IMR-90 (cell line): Measurements from ENCODE around the gene LRP1B. TPM values are rescaled to one million over a fixed set of nuclear protein-coding genes. Genes with fewer than 3 reads are reported as not detected.

ENCODE experiments used
- ATAC-seq: fragments of 200-7000 bp; cut with Tn5 transposase; 2 replicates; pipeline ENCODE4 v1.9.1; 2020; ENCODE audit warnings: low read depth, mild to moderate bottlenecking, moderate library complexity
- BruUV-seq: library from RNA; stranded (reverse); fragments of 400-500 nt; replicated peaks from 2 replicates; lab custom pipeline; 2021; lab: Mats Ljungman, UMichigan
- CTCF ChIA-PET: fragments of 300-600 bp; formaldehyde crosslinking; extraction: SDS; loops from one replicate; lab custom pipeline; 2021; ENCODE audit warnings: antibody characterized with exemption; lab: Yijun Ruan, JAX
- POLR2A ChIA-PET: fragments of 300-600 bp; sonication (Branson Sonifier 250); formaldehyde crosslinking; loops from one replicate; lab custom pipeline; 2022; ENCODE audit warnings: antibody characterized with exemption; ENCODE audit not compliant: unreplicated experiment; lab: Charles Lee
- DNase-seq: peaks from one replicate; pipeline ENCODE4 v3.0.0; 2013
- H2AFZ ChIP-seq: replicated peaks from 2 replicates; pipeline ENCODE3; 2013; ENCODE audit warnings: low read length, mild to moderate bottlenecking; ENCODE audit not compliant: poor library complexity
- H2AK5ac ChIP-seq: 2 replicates; pipeline ENCODE4 v1.6.1; 2013; ENCODE audit warnings: low read depth, low read length, inconsistent platforms
- H2AK9ac ChIP-seq: replicated peaks from 2 replicates; pipeline ENCODE3; 2013; ENCODE audit warnings: mild to moderate bottlenecking, low read depth, low read length, moderate library complexity; ENCODE audit not compliant: poor library complexity
- H2BK120ac ChIP-seq: 2 replicates; pipeline ENCODE4 v1.6.1; 2013; ENCODE audit warnings: low read depth, low read length, inconsistent platforms
- H2BK15ac ChIP-seq: 3 replicates; pipeline ENCODE4 v1.6.1; 2013; ENCODE audit warnings: low read depth, low read length, inconsistent platforms
- H2BK20ac ChIP-seq: 2 replicates; pipeline ENCODE4 v1.6.1; 2013; ENCODE audit warnings: low read depth, mild to moderate bottlenecking, inconsistent platforms, low read length, moderate library complexity
- H2BK5ac ChIP-seq: 2 replicates; pipeline ENCODE4 v1.6.1; 2013; ENCODE audit warnings: mild to moderate bottlenecking, low read depth, low read length, inconsistent platforms; ENCODE audit not compliant: poor library complexity, severe bottlenecking
- H3K14ac ChIP-seq: replicated peaks from 2 replicates; pipeline ENCODE4 v1.6.1; 2013; ENCODE audit warnings: low read depth, low read length, inconsistent platforms
- H3K18ac ChIP-seq: 2 replicates; pipeline ENCODE4 v1.6.1; 2013; ENCODE audit warnings: low read depth, low read length, control low read depth
- H3K23ac ChIP-seq: 2 replicates; pipeline ENCODE4 v1.6.1; 2013; ENCODE audit warnings: low read depth, low read length, inconsistent platforms
- H3K27ac ChIP-seq: 2 replicates; pipeline ENCODE4 v1.5.1; 2013; ENCODE audit warnings: mild to moderate bottlenecking, control low read depth, low read length; ENCODE audit not compliant: insufficient read depth
- H3K27me3 ChIP-seq: 2 replicates; pipeline ENCODE4 v1.6.1; 2013; ENCODE audit warnings: low read length; ENCODE audit not compliant: control insufficient read depth, insufficient read depth
- H3K36me3 ChIP-seq: 2 replicates; pipeline ENCODE4 v1.6.1; 2013; ENCODE audit warnings: low read length, mixed read lengths; ENCODE audit not compliant: control insufficient read depth, insufficient read depth
- H3K4ac ChIP-seq: 2 replicates; pipeline ENCODE4 v1.6.1; 2013; ENCODE audit warnings: low read depth, low read length, inconsistent platforms
- H3K4me1 ChIP-seq: 2 replicates; pipeline ENCODE4 v1.6.1; 2013; ENCODE audit warnings: low read length, mixed read lengths; ENCODE audit not compliant: control insufficient read depth, insufficient read depth
- H3K4me2 ChIP-seq: 2 replicates; pipeline ENCODE4 v1.6.1; 2013; ENCODE audit warnings: low read depth, mild to moderate bottlenecking, control low read depth, low read length, moderate library complexity
- H3K4me3 ChIP-seq: 2 replicates; pipeline ENCODE4 v1.5.1; 2013; ENCODE audit warnings: low read depth, mild to moderate bottlenecking, control low read depth, low read length, moderate library complexity; ENCODE audit not compliant: insufficient read depth
- H3K56ac ChIP-seq: 2 replicates; pipeline ENCODE4 v1.6.1; 2013; ENCODE audit warnings: low read length, inconsistent platforms; ENCODE audit not compliant: insufficient read depth; ENCODE audit errors: extremely low read depth
- H3K79me1 ChIP-seq, 2 experiments: 2 replicates each; pipeline ENCODE4 v1.6.1; 2013; ENCODE audit warnings: low read length in 2 of 2, inconsistent platforms in 1 of 2, low read depth in 1 of 2
- H3K9ac ChIP-seq: 2 replicates; pipeline ENCODE4 v1.6.1; 2013; ENCODE audit warnings: low read depth, low read length, control low read depth
- H3K9me1 ChIP-seq: 2 replicates; pipeline ENCODE4 v1.6.1; 2013; ENCODE audit warnings: low read length, inconsistent platforms; ENCODE audit not compliant: insufficient read depth
- H3K9me3 ChIP-seq: 2 replicates; pipeline ENCODE4 v1.6.1; 2013; ENCODE audit warnings: low read length; ENCODE audit not compliant: control insufficient read depth, insufficient read depth
- H4K20me1 ChIP-seq: 2 replicates; pipeline ENCODE4 v1.6.1; 2013; ENCODE audit warnings: low read length, inconsistent platforms; ENCODE audit not compliant: insufficient read depth
- H4K5ac ChIP-seq: 2 replicates; pipeline ENCODE4 v1.6.1; 2013; ENCODE audit warnings: mild to moderate bottlenecking, low read depth, low read length, control low read depth
- H4K8ac ChIP-seq, 2 experiments: 2 replicates each; pipeline ENCODE4 v1.6.1; 2013; ENCODE audit warnings: low read depth in 2 of 2, low read length in 2 of 2, control low read depth in 1 of 2, inconsistent platforms in 1 of 2
- H4K91ac ChIP-seq: 2 replicates; pipeline ENCODE4 v1.6.1; 2013; ENCODE audit warnings: low read depth, low read length, inconsistent platforms; ENCODE audit not compliant: insufficient read depth
- BHLHE40 ChIP-seq: fragments of 150-350 bp; IDR thresholded peaks from 2 replicates; pipeline ENCODE4 v1.6.1; 2016; ENCODE audit warnings: mild to moderate bottlenecking, low read depth, low read length
- CEBPB ChIP-seq: IDR thresholded peaks from 2 replicates; pipeline ENCODE4 v1.6.1; 2012; ENCODE audit warnings: low read depth, low read length, improper control_type of control experiment
- CTCF ChIP-seq: conservative IDR thresholded peaks from 2 replicates; pipeline ENCODE4 v1.5.1; 2012; ENCODE audit warnings: mild to moderate bottlenecking, low read depth, low read length, improper control_type of control experiment
- FOS ChIP-seq: fragments of 150-350 bp; IDR thresholded peaks from 2 replicates; pipeline ENCODE4 v1.6.1; 2016; ENCODE audit warnings: low read depth, low read length
- MAFK ChIP-seq: IDR thresholded peaks from 2 replicates; pipeline ENCODE4 v1.6.1; 2012; ENCODE audit warnings: low read depth, low read length, improper control_type of control experiment
- MAZ ChIP-seq: IDR thresholded peaks from 2 replicates; pipeline ENCODE4 v1.6.1; 2012; ENCODE audit warnings: low read depth, mild to moderate bottlenecking, low read length, improper control_type of control experiment, moderate library complexity, borderline replicate concordance
- MXI1 ChIP-seq: IDR thresholded peaks from 2 replicates; pipeline ENCODE4 v1.6.1; 2012; ENCODE audit warnings: low read depth, mild to moderate bottlenecking, low read length, moderate library complexity, borderline replicate concordance
- NFE2L2 ChIP-seq: fragments of 150-350 bp; IDR thresholded peaks from 2 replicates; pipeline ENCODE4 v1.6.1; 2016; ENCODE audit warnings: low read depth, mild to moderate bottlenecking, low read length
- POLR2A ChIP-seq: IDR thresholded peaks from 2 replicates; pipeline ENCODE4 v1.6.1; 2012; ENCODE audit warnings: mild to moderate bottlenecking, low read depth, low read length
- RAD21 ChIP-seq: IDR thresholded peaks from 2 replicates; pipeline ENCODE4 v1.6.1; 2012; ENCODE audit warnings: low read length, improper control_type of control experiment
- RCOR1 ChIP-seq: IDR thresholded peaks from 2 replicates; pipeline ENCODE4 v1.6.1; 2012; ENCODE audit warnings: mild to moderate bottlenecking, low read length, improper control_type of control experiment; ENCODE audit not compliant: insufficient replicate concordance
- RFX5 ChIP-seq: IDR thresholded peaks from 2 replicates; pipeline ENCODE4 v1.8.0; 2012; ENCODE audit warnings: low read depth, mild to moderate bottlenecking, low read length, moderate library complexity
- SMC3 ChIP-seq: fragments of 150-350 bp; IDR thresholded peaks from 2 replicates; pipeline ENCODE4 v1.6.1; 2016; ENCODE audit warnings: low read depth, mild to moderate bottlenecking, antibody characterized with exemption, low read length, moderate library complexity
- USF2 ChIP-seq: fragments of 150-350 bp; IDR thresholded peaks from 2 replicates; pipeline ENCODE4 v1.6.1; 2017; ENCODE audit warnings: mild to moderate bottlenecking, antibody characterized with exemption, low read length, low read depth
- WGBS, 2 experiments: methylation state at CpG; one replicate each; pipeline versions ENCODE4 v1.1.5 to v1.1.7; 2013; ENCODE audit warnings: missing lambda C conversion rate in 2 of 2; ENCODE audit not compliant: insufficient read length in 1 of 2; ENCODE audit errors: extremely low coverage in 2 of 2; 5-methylcytosine and 5-hydroxymethylcytosine counted together
- dilution Hi-C: fragments of 300-500 bp; cut with HindIII; formaldehyde crosslinking; loops from one replicate; pipeline ENCODE4 v1.14.3; 2018; ENCODE audit warnings: low sequenced_read_pairs; ENCODE audit not compliant: unreplicated experiment
- in situ Hi-C: fragments of 300-500 bp; cut with MboI; formaldehyde crosslinking; loops from 3 replicates; pipeline ENCODE4 v1.14.3; 2019; ENCODE audit warnings: low sequenced_read_pairs, inconsistent platforms, mixed read lengths
- intact Hi-C: fragments of 100-400 bp; cut with micrococcal nuclease; formaldehyde crosslinking; loops from 2 replicates; pipeline ENCODE4 v1.10.0; 2022
- polyA plus RNA-seq, 3 experiments: library from polyadenylated mRNA; depleted of rRNA; stranded (reverse); fragments of >200 nt; gene quantifications; 2 replicates each; pipeline ENCODE4 v1.2.3, GENCODE V29; 2012; ENCODE audit warnings: low replicate concordance in 1 of 3
- total RNA-seq: library from RNA; depleted of rRNA; stranded (reverse); fragments of >200 nt; gene quantifications from 2 replicates; pipeline ENCODE4 v1.2.3, GENCODE V29; 2012
- TF ChIP-seq, protein P1 (sequence below): fragments of 150-350 bp; IDR thresholded peaks from 2 replicates; pipeline ENCODE4 v1.6.1; 2016; ENCODE audit warnings: low read depth, mild to moderate bottlenecking, low read length, moderate library complexity, borderline replicate concordance

LRP1B gene
- total and polyA plus RNA-seq, 2 of the 4 experiments (the other 2 are of a cell fraction) = under 0.01 to 0.02 TPM

- Histone ChIP-seq H3K56ac (no peak overlapping the region), H2BK15ac (no peak overlapping the region), H3K9me1 (no peaks in the 10 kb centered on the region), H3K9me3 (no peaks in the 10 kb centered on the region), H3K4me2 (no peak overlapping the region), H3K23ac (no peak overlapping the region), H3K4me1 (no peaks in the 10 kb centered on the region), H3K79me1 (no peaks in the 10 kb centered on the region), H3K18ac (no peak overlapping the region), H2BK120ac (no peak overlapping the region), H3K4ac (no peak overlapping the region), H3K9ac (no peak overlapping the region), H3K27me3 (no peaks in the 10 kb centered on the region), H4K5ac (no peak overlapping the region), H4K8ac (no peak overlapping the region), H4K91ac (no peak overlapping the region), H2AK5ac (no peak overlapping the region), H2BK20ac (no peak overlapping the region), H4K20me1 (no peaks in the 10 kb centered on the region), H3K14ac (no peak overlapping the region), H2AFZ (no peak overlapping the region), H3K36me3 (no peaks in the 10 kb centered on the region), H3K4me3 (no peak overlapping the region), H3K27ac (no peak overlapping the region), H2AK9ac (no peak overlapping the region), H2BK5ac (no peak overlapping the region)
- ChIA-PET POLR2A (no interaction called here), CTCF (no interaction called here)
- intact Hi-C loops (no loop called here), in situ Hi-C loops (no loop called here), dilution Hi-C loops (no loop called here)
- no TSS peak for BruUV-seq
- no CpG with 5 or more reads among the region's 2 CpGs for WGBS, 2 experiments
- DNase-seq (no peak), ATAC-seq (no peak)
- TF ChIP-seq, protein P1, sequence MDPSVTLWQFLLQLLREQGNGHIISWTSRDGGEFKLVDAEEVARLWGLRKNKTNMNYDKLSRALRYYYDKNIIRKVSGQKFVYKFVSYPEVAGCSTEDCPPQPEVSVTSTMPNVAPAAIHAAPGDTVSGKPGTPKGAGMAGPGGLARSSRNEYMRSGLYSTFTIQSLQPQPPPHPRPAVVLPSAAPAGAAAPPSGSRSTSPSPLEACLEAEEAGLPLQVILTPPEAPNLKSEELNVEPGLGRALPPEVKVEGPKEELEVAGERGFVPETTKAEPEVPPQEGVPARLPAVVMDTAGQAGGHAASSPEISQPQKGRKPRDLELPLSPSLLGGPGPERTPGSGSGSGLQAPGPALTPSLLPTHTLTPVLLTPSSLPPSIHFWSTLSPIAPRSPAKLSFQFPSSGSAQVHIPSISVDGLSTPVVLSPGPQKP = no peak
- TF ChIP-seq POLR2A (no peak), RCOR1 (no peak), RAD21 (no peak), NFE2L2 (no peak), BHLHE40 (no peak), MXI1 (no peak), USF2 (no peak), MAFK (no peak), MAZ (no peak), SMC3 (no peak), CEBPB (no peak), FOS (no peak), RFX5 (no peak), CTCF (no peak)
Observed at GRCh38 chr2:140667203-140667602, 1463.6 kb downstream of the LRP1B start.
